ENCODE results near the gene DAND5. TPM values are rescaled to one million over a fixed set of nuclear protein-coding genes. Genes with fewer than 3 reads are reported as not detected.
A peak's percentile ranks its signal among the peaks of the same experiment; 100 is the strongest.

Gene DAND5
- total RNA-seq, 1 donor from 2014 or later, result not detected

DNA sequence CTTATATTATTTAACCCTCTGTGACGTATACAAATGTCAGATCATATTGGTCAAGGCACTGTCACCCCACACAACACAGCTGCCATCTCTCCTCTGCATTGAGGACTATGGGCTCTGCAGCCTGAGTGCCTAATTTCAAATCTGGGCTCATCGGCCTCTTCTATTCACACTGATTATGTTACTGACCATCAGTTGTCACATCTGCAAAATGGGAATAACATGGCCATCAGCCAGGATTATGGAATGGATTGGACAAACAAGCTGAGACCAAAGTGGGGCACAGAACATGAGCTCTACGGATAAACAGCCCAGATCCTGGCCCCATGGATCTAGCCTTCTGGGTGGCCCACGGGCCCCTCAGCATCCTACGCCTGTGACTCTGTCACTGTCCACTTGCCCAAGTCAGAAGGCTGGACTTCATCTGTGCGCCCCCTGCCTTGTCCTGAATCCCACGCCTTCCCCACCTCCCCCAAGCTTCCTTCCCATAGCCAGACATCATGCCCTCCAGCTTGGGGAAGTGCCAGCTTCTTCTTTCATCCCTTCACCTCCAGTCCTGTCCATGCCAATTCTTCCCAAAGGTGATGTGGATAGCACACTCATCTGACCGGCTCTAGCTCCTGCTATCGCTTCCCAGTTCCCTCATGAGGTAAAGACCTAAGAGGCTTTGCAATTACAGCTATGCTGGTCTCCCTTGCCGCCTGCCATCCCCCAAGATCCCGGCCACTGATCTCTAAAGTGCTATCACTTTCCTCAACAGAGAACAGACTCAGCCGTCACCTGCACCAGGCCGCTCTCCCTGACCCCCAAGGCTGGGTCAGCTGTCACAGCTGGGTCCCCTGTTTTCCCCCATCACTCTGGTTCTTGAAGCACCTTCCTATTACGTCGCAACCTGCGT lies 36.7 kb upstream of the DAND5 start:
- no peak for DNase-seq (ENCODE audit: low spot score in 2 of 2)
- H3K27me3 ChIP-seq, result no peaks in the 10 kb centered on the region
- intact Hi-C loops (cut with DNase I), result loop anchor here (2.0 to 10.0 kb wide), 2 partner anchors 14 to 1072 kb away; partner anchors contain the start of genes RFX1 and SYCE2
- peak overlapping the region in 1 of 2 donors; percentile 71 for H3K27ac ChIP-seq
- peaks cover 25 to 32% of the 10 kb centered on the region in 2 donors for H3K36me3 ChIP-seq
- H3K4me3 ChIP-seq, result peak overlapping the region; percentile 71 to 74
- TF ChIP-seq, protein P1, sequence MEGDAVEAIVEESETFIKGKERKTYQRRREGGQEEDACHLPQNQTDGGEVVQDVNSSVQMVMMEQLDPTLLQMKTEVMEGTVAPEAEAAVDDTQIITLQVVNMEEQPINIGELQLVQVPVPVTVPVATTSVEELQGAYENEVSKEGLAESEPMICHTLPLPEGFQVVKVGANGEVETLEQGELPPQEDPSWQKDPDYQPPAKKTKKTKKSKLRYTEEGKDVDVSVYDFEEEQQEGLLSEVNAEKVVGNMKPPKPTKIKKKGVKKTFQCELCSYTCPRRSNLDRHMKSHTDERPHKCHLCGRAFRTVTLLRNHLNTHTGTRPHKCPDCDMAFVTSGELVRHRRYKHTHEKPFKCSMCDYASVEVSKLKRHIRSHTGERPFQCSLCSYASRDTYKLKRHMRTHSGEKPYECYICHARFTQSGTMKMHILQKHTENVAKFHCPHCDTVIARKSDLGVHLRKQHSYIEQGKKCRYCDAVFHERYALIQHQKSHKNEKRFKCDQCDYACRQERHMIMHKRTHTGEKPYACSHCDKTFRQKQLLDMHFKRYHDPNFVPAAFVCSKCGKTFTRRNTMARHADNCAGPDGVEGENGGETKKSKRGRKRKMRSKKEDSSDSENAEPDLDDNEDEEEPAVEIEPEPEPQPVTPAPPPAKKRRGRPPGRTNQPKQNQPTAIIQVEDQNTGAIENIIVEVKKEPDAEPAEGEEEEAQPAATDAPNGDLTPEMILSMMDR (IDR thresholded peaks at IDR 0.05), result no peak
- no peaks in the 10 kb centered on the region for H3K9me3 ChIP-seq
- peaks cover 0 to 15% of the 10 kb centered on the region in 2 donors for H3K4me1 ChIP-seq

DNA sequence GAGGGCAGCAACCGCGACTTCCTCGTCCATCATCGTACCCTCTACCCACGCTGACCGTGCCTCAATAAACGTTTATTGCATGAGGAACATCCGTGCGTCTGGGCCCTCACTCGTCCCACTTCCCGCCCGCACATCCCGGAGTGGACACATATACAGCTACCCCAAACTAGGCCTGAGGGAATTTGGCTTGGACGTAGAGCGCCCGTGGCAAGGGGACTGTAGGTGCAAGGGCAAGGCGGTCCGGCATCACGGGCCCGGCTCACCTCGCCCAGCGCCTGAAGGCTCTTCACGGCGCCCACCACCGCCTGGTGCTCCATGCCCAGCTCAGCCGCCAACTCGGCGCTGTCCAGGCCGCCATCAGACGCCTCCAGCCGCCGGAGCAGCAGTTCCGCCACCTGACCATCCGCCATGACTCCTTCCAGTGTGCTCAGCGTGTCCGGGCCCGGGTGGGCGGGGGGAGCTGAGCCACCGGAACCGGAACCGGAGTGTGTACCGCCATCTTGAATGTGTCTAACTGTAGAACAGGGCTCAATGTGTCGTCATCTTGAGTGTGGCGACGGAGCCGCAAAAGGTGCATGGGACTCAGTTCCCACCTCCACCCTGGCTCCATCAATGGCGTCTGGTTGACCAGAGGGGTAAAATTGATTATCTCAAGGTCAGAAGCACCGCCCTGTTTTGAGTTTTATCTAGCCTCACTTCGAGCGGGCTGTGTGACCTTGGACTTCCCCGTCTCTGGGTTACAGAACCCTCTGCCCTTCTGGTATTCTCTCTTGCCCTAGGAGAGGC lies 35.9 kb upstream of the DAND5 start, which contains the start of gene FARSA:
FARSA (minus strand) TSS at position 425 of the 786 bp plus-strand sequence; CDS start at position 410, 15 bp downstream.
- Histone ChIP-seq H3K36me3 (peaks cover 17 to 24% of the 10 kb centered on the region in 2 donors), H3K9me3 (no peaks in the 10 kb centered on the region), H3K4me1 (peaks cover 0 to 19% of the 10 kb centered on the region in 2 donors), H3K4me3 (peak within 1 kb of the TSS; percentile 71 to 74), H3K27ac (peak within 1 kb of the TSS; percentile 66 to 71), H3K27me3 (no peaks in the 10 kb centered on the region)
- TF ChIP-seq, protein P1 (IDR thresholded peaks at IDR 0.05), result no peak
- intact Hi-C loops (cut with DNase I), result loop anchor here (2.0 to 10.0 kb wide), 2 partner anchors 15 to 1071 kb away; partner anchors contain the start of genes RFX1 and SYCE2
- peak; percentile 81 to 97 for DNase-seq (ENCODE audit: low spot score in 2 of 2)

DNA sequence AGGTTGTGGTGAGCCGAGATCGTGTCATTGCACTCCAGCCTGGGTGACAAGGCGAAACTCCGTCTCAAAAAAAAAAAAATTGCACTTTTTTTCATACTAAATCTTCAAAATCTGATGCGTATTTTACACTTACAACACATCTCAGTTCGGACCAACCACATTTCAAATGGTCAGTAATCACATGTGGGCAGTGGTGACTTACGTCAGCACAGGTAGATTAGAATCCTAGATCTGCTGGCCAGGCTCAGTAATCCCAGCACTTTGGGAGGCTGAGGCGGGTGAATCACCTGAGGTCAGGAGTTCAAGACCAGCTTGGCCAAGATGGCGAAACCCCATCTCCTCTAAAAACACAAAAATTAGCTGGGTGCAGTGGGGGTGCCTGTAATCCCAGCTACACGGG lies 34.3 kb upstream of the DAND5 start:
- H3K9me3 ChIP-seq, result no peaks in the 10 kb centered on the region
- DNase-seq (ENCODE audit: low spot score in 2 of 2), result no peak
- TF ChIP-seq, protein P1 (IDR thresholded peaks at IDR 0.05), result no peak
- H3K27me3 ChIP-seq, result no peaks in the 10 kb centered on the region
- intact Hi-C loops (cut with DNase I), result loop anchor here (5.0 to 10.0 kb wide), 2 partner anchors 43 to 1070 kb away; partner anchors contain the start of genes GCDH and RFX1
- peaks cover 4 to 26% of the 10 kb centered on the region in 2 donors for H3K4me1 ChIP-seq
- no peak overlapping the region for H3K4me3 ChIP-seq
- no peak overlapping the region for H3K27ac ChIP-seq
- peaks cover 10 to 15% of the 10 kb centered on the region in 2 donors for H3K36me3 ChIP-seq

DNA sequence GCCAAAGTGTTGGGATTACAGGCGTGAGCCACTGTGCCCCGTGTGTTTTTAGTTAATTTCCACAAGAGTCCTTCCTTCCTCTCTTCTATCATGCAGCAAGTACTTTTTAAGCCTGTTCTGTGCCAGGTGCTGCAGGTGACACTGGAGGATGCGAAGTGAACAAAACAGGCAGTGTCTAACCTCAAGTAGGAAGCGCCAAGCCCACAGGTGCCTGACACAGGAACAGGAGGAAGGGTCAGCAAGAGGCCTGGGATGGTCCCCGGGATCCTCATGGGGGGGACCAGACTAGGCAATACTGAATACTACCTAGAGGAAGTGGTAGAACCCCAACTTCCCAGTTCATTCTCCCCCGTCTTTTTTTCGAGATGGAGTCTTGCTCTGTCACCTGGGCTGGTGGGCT lies 32.8 kb upstream of the DAND5 start:
- no peak for DNase-seq (ENCODE audit: low spot score in 2 of 2)
- Histone ChIP-seq H3K36me3 (peaks cover 20 to 22% of the 10 kb centered on the region in 2 donors), H3K4me3 (no peak overlapping the region), H3K9me3 (no peaks in the 10 kb centered on the region), H3K27me3 (no peaks in the 10 kb centered on the region), H3K27ac (no peak overlapping the region), H3K4me1 (peaks cover 15 to 39% of the 10 kb centered on the region in 2 donors)
- intact Hi-C loops (cut with DNase I), result loop anchor here (5.0 to 10.0 kb wide), 2 partner anchors 44 to 1068 kb away; partner anchors contain the start of genes GCDH and RFX1
- TF ChIP-seq, protein P1 (IDR thresholded peaks at IDR 0.05), result no peak
